Right atrium auricular region (tissue), 2 donors: ENCODE results near the gene KAT6B. TPM values are rescaled to one million over a fixed set of nuclear protein-coding genes. Genes with fewer than 3 reads are reported as not detected.

Source experiments
- DNase-seq: peaks from one replicate; pipeline ENCODE4 v3.0.0-alpha.2; 2019; ENCODE audit warnings: low spot score
- H3K27ac ChIP-seq, 2 donors: fragments of 200-600 bp; sonication (generic); 1 replicate in 1 of 2; 2 replicates in 1 of 2; pipeline ENCODE4 v1.5.1; 2016 to 2019
- H3K27me3 ChIP-seq, 2 donors: fragments of 200-600 bp; sonication (generic); one replicate each; pipeline versions ENCODE4 v1.5.1 to v1.6.0; 2017 to 2019
- H3K36me3 ChIP-seq: fragments of 200-600 bp; sonication (generic); one replicate; pipeline ENCODE4 v1.5.1; 2016
- H3K4me1 ChIP-seq, 2 donors: fragments of 200-600 bp; sonication (generic); one replicate each; pipeline versions ENCODE4 v1.5.1 to v1.6.0; 2017 to 2019
- H3K4me3 ChIP-seq, 2 donors: fragments of 200-600 bp; sonication (generic); 1 replicate in 1 of 2; 2 replicates in 1 of 2; pipeline ENCODE4 v1.5.1; 2017 to 2019; ENCODE audit warnings: mild to moderate bottlenecking in 1 of 2, moderate library complexity in 1 of 2
- H3K9me3 ChIP-seq, 2 donors: fragments of 200-600 bp; sonication (generic); one replicate each; pipeline ENCODE4 v1.5.1; 2019
- CTCF ChIP-seq, 2 donors: fragments of 200-600 bp; sonication (generic); IDR thresholded peaks; one replicate each; pipeline ENCODE4 v1.5.1; 2019; ENCODE audit warnings: antibody characterized with exemption in 2 of 2
- total RNA-seq, 2 donors: library from RNA; depleted of rRNA; stranded (reverse); fragments of >200 nt; gene quantifications; one replicate each; pipeline ENCODE4 v1.1.0, GENCODE V29; 2016

KAT6B gene
- total RNA-seq, 2 donors from 2014 or later: 42.7 to 43.5 TPM

- Histone ChIP-seq H3K27me3 (no peaks in the 10 kb centered on the region), H3K4me3 (no peak overlapping the region), H3K9me3 (no peaks in the 10 kb centered on the region), H3K27ac (peak overlapping the region in 1 of 2 donors; percentile 2), H3K36me3 (no peaks in the 10 kb centered on the region), H3K4me1 (peaks cover 0 to 49% of the 10 kb centered on the region in 2 donors)
- DNase-seq: no peak
- TF ChIP-seq CTCF (IDR thresholded peaks at IDR 0.05): no peak
Observed at GRCh38 chr10:74854610-74855009, 28.2 kb downstream of the KAT6B start.

GRCh38 chr10:74855027-74855426, 28.6 kb downstream of the KAT6B start:
- H3K4me1 ChIP-seq: peaks cover 0 to 49% of the 10 kb centered on the region in 2 donors

GRCh38 chr10:74855439-74855838, 29.0 kb downstream of the KAT6B start:
- TF ChIP-seq CTCF (IDR thresholded peaks at IDR 0.05): no peak
- Histone ChIP-seq H3K36me3 (no peaks in the 10 kb centered on the region), H3K4me3 (no peak overlapping the region), H3K4me1 (peaks cover 0 to 45% of the 10 kb centered on the region in 2 donors), H3K27ac (peak overlapping the region in 1 of 2 donors; percentile 2), H3K27me3 (no peaks in the 10 kb centered on the region), H3K9me3 (no peaks in the 10 kb centered on the region)
- DNase-seq: no peak

More at GRCh38 chr10:74855027-74855426, 28.6 kb downstream of the KAT6B start:
- H3K27ac ChIP-seq: peak overlapping the region in 1 of 2 donors; percentile 2
- no peaks in the 10 kb centered on the region for H3K27me3 ChIP-seq
- DNase-seq: no peak
- no peaks in the 10 kb centered on the region for H3K9me3 ChIP-seq
- H3K36me3 ChIP-seq: no peaks in the 10 kb centered on the region
- TF ChIP-seq CTCF (IDR thresholded peaks at IDR 0.05): no peak
- H3K4me3 ChIP-seq: no peak overlapping the region

- Histone ChIP-seq H3K9me3 (no peaks in the 10 kb centered on the region), H3K4me1 (peaks cover 0 to 33% of the 10 kb centered on the region in 2 donors), H3K4me3 (no peak overlapping the region), H3K27ac (no peak overlapping the region), H3K27me3 (no peaks in the 10 kb centered on the region), H3K36me3 (no peaks in the 10 kb centered on the region)
- TF ChIP-seq CTCF (IDR thresholded peaks at IDR 0.05): no peak
- DNase-seq: no peak
Observed at GRCh38 chr10:74856940-74857339, 30.5 kb downstream of the KAT6B start.

- DNase-seq: no peak
- H3K4me3 ChIP-seq: no peak overlapping the region
- no peak for TF ChIP-seq CTCF (IDR thresholded peaks at IDR 0.05)
- H3K27ac ChIP-seq: no peak overlapping the region
- H3K27me3 ChIP-seq: no peaks in the 10 kb centered on the region
- H3K4me1 ChIP-seq: peaks cover 0 to 33% of the 10 kb centered on the region in 2 donors
- no peaks in the 10 kb centered on the region for H3K9me3 ChIP-seq
- H3K36me3 ChIP-seq: no peaks in the 10 kb centered on the region
Observed at GRCh38 chr10:74857586-74857985, 31.2 kb downstream of the KAT6B start.

GRCh38 chr10:74859546-74859945, 33.1 kb downstream of the KAT6B start:
- H3K27me3 ChIP-seq: no peaks in the 10 kb centered on the region
- H3K36me3 ChIP-seq: no peaks in the 10 kb centered on the region
- no peak overlapping the region for H3K27ac ChIP-seq
- no peak overlapping the region for H3K4me3 ChIP-seq
- DNase-seq: no peak
- no peaks in the 10 kb centered on the region for H3K9me3 ChIP-seq
- H3K4me1 ChIP-seq: peaks cover 0 to 23% of the 10 kb centered on the region in 2 donors
- TF ChIP-seq CTCF (IDR thresholded peaks at IDR 0.05): no peak
